HepG2 (cell line): ENCODE measurements around the gene NDUFB10. TPM values are rescaled to one million over a fixed set of nuclear protein-coding genes. Genes with fewer than 3 reads are reported as not detected.

ENCODE experiments used
- AHDC1 ChIP-seq: sonication (generic); formaldehyde crosslinking; IDR thresholded peaks from 2 replicates; pipeline ENCODE4 v1.5.1; 2020; ENCODE audit warnings: mild to moderate bottlenecking, missing genetic modification reagents, borderline replicate concordance
- ATF4 ChIP-seq, 2 experiments: fragments of 450-650 bp in 1 of 2; sonication (generic) in 1 of 2; formaldehyde crosslinking; IDR thresholded peaks; 2 replicates each; pipeline versions ENCODE4 v1.5.0 to v1.8.0; 2020 to 2022; ENCODE audit warnings: mild to moderate bottlenecking in 1 of 2, missing genetic modification reagents in 1 of 2
- BRF2 ChIP-seq: sonication (generic); formaldehyde crosslinking; IDR thresholded peaks from 2 replicates; pipeline ENCODE4 v1.8.1; 2022; ENCODE audit warnings: mild to moderate bottlenecking, missing genetic modification reagents
- CBFB ChIP-seq: sonication (generic); formaldehyde crosslinking; IDR thresholded peaks from 2 replicates; pipeline ENCODE4 v1.4.0; 2020; ENCODE audit warnings: missing genetic modification reagents
- CHD2 ChIP-seq: IDR thresholded peaks from 2 replicates; pipeline ENCODE4 v1.6.1; 2011; ENCODE audit warnings: low read depth, low read length, improper control_type of control experiment
- HMG20A ChIP-seq: IDR thresholded peaks from 2 replicates; pipeline ENCODE4 v1.6.1; 2016; ENCODE audit warnings: borderline replicate concordance
- HMG20B ChIP-seq: conservative IDR thresholded peaks from 2 replicates; pipeline ENCODE4 v1.6.1; 2016; ENCODE audit warnings: missing genetic modification reagents, missing compliant biosample characterization
- KDM5B ChIP-seq: sonication (generic); formaldehyde crosslinking; IDR thresholded peaks from 2 replicates; pipeline ENCODE4 v1.4.0; 2020; ENCODE audit warnings: missing genetic modification reagents, mild to moderate bottlenecking, borderline replicate concordance
- KDM6A ChIP-seq: IDR thresholded peaks from 2 replicates; pipeline ENCODE4 v1.6.1; 2016; ENCODE audit warnings: low read depth
- LBX2 ChIP-seq: sonication (generic); formaldehyde crosslinking; IDR thresholded peaks from 2 replicates; pipeline ENCODE4 v1.5.0; 2020; ENCODE audit warnings: missing genetic modification reagents, mild to moderate bottlenecking, borderline replicate concordance
- MAFG ChIP-seq: sonication (generic); formaldehyde crosslinking; IDR thresholded peaks from 2 replicates; pipeline ENCODE4 v1.5.1; 2020; ENCODE audit warnings: mild to moderate bottlenecking, missing genetic modification reagents
- NKX3-1 ChIP-seq: sonication (generic); formaldehyde crosslinking; IDR thresholded peaks from 2 replicates; pipeline ENCODE4 v1.5.0; 2020; ENCODE audit warnings: missing genetic modification reagents
- PRDM15 ChIP-seq: sonication (generic); formaldehyde crosslinking; IDR thresholded peaks from 2 replicates; pipeline ENCODE4 v1.4.0; 2020; ENCODE audit warnings: missing genetic modification reagents
- SUZ12 ChIP-seq: fragments of 150-350 bp; IDR thresholded peaks from 2 replicates; pipeline ENCODE4 v1.6.1; 2014; ENCODE audit warnings: low read depth, low read length
- TAF1 ChIP-seq: sonication (generic); formaldehyde crosslinking; IDR thresholded peaks from 2 replicates; pipeline ENCODE4 v1.4.0; 2020; ENCODE audit warnings: missing genetic modification reagents
- ZKSCAN8 ChIP-seq: IDR thresholded peaks from 2 replicates; pipeline ENCODE4 v1.6.1; 2016; ENCODE audit warnings: borderline replicate concordance, missing genetic modification reagents, missing compliant biosample characterization
- ZNF224 ChIP-seq: sonication (generic); formaldehyde crosslinking; IDR thresholded peaks from 2 replicates; pipeline ENCODE4 v1.5.0; 2020; ENCODE audit warnings: mild to moderate bottlenecking, missing genetic modification reagents
- ZNF772 ChIP-seq: sonication (generic); formaldehyde crosslinking; IDR thresholded peaks from 2 replicates; pipeline ENCODE4 v1.5.0; 2020; ENCODE audit warnings: mild to moderate bottlenecking, missing genetic modification reagents
- polyA plus RNA-seq, 8 experiments: library from polyadenylated mRNA; depleted of rRNA in 3 of 8; stranded (reverse) in 7 of 8; unstranded in 1 of 8; fragments of >200 nt; fragmentation: Illumina TruSeq in 4 of 8; extraction: Trizol in 4 of 8; gene quantifications; 2 replicates each; pipeline versions ENCODE4 v1.2.1 to v1.2.3, GENCODE V29; 2011 to 2016; ENCODE audit warnings: low read depth in 4 of 8, missing spikeins in 1 of 8, mixed read lengths in 1 of 8; ENCODE audit not compliant: insufficient read depth in 1 of 8
- total RNA-seq, 5 experiments: library from RNA; depleted of rRNA; stranded (reverse); fragments of >200 nt; fragmentation: Illumina TruSeq; extraction: Trizol; gene quantifications; 2 replicates each; pipeline ENCODE4 v1.2.3, GENCODE V29; 2016; ENCODE audit warnings: low read depth in 1 of 5

Gene NDUFB10
- total and polyA plus RNA-seq, 2 of the 13 experiments (the other 11 are each of a cell fraction or from before 2014, with no cell fraction given) = 68.6 to 157 TPM

- TF ChIP-seq AHDC1 (CRISPR knock-in tag) (no peak), NKX3-1 (CRISPR knock-in tag) (no peak), ZKSCAN8 (CRISPR knock-in tag) (peak; percentile 98), ZNF224 (CRISPR knock-in tag) (0 out of 2 replicates have a peak, but pooled peaks have one; percentile 21), HMG20B (CRISPR knock-in tag) (no peak), PRDM15 (no peak), SUZ12 (no peak; the same call in 1 of the 2 replicates), LBX2 (CRISPR knock-in tag) (0 out of 2 replicates have a peak, but pooled peaks have one; percentile 69), KDM5B (CRISPR knock-in tag) (peak; percentile 91; the same call in 1 of the 2 replicates), BRF2 (no peak), ZNF772 (CRISPR knock-in tag) (peak; percentile 74; the same call in 1 of the 2 replicates), MAFG (peak; percentile 61; the same call in 1 of the 2 replicates), HMG20A (CRISPR knock-in tag) (0 out of 2 replicates have a peak, but pooled peaks have one; percentile 21), KDM6A (no peak), CHD2 (peak; percentile 67), CBFB (CRISPR knock-in tag) (peak; percentile 97), TAF1 (peak; percentile 91), ATF4 (CRISPR knock-in tag; IDR thresholded peaks at IDR 0.05) (peak in 1 of 2 experiments; percentile 41; a peak in 1 of 4 replicates)
Measured at GRCh38 chr16:1971796-1972489, 12.6 kb downstream of the NDUFB10 start, which contains the start of gene TBL3 (continued).
